Naive thymus-derived CD4-positive, alpha-beta T cell (primary cell): ENCODE results near the gene SLC38A1. TPM values are rescaled to one million over a fixed set of nuclear protein-coding genes. Genes with fewer than 3 reads are reported as not detected.

Experiments
- ATAC-seq: fragments of 150-1000 bp; cut with Tn5 transposase; 2 replicates; pipeline ENCODE4 v1.10.0; 2021; ENCODE audit warnings: mild to moderate bottlenecking, moderate library complexity
- CTCF ChIA-PET: fragments of 350-600 bp; sonication (Branson Sonifier 250); formaldehyde crosslinking; loops from one replicate; lab custom pipeline; 2021; ENCODE audit warnings: antibody characterized with exemption; lab: Charles Lee
- POLR2A ChIA-PET: fragments of 350-600 bp; sonication (Branson Sonifier 250); formaldehyde crosslinking; loops from one replicate; lab custom pipeline; 2021; ENCODE audit warnings: antibody characterized with exemption, inconsistent platforms; lab: Charles Lee
- DNase-seq, 9 donors: peaks; one replicate each; pipeline versions ENCODE4 v3.0.0 to v3.0.0-alpha.2; 2020 to 2022; ENCODE audit warnings: mixed read lengths in 1 of 9
- H3K27ac ChIP-seq: one replicate; pipeline ENCODE4 v1.7.0; 2013; ENCODE audit warnings: mild to moderate bottlenecking, low read depth, low read length, moderate library complexity
- H3K27me3 ChIP-seq, 2 donors: one replicate each; pipeline ENCODE4 v1.7.0; 2013; ENCODE audit warnings: low read length in 2 of 2, mild to moderate bottlenecking in 2 of 2, moderate library complexity in 2 of 2; ENCODE audit not compliant: control insufficient read depth in 2 of 2, insufficient read depth in 2 of 2
- H3K36me3 ChIP-seq, 3 experiments: 1 replicate in 2 of 3; 2 replicates in 1 of 3; pipeline ENCODE4 v1.7.0; 2013; ENCODE audit warnings: low read length in 3 of 3, mild to moderate bottlenecking in 3 of 3, moderate library complexity in 1 of 3; ENCODE audit not compliant: insufficient read depth in 3 of 3, control insufficient read depth in 2 of 3
- H3K4me1 ChIP-seq, 2 donors: one replicate each; pipeline ENCODE4 v1.7.0; 2013; ENCODE audit warnings: low read length in 2 of 2, mild to moderate bottlenecking in 2 of 2, moderate library complexity in 1 of 2; ENCODE audit not compliant: control insufficient read depth in 2 of 2, insufficient read depth in 2 of 2
- H3K4me3 ChIP-seq: 2 replicates; pipeline ENCODE4 v1.7.0; 2013; ENCODE audit warnings: mild to moderate bottlenecking, low read length
- H3K9me3 ChIP-seq, 3 experiments: 1 replicate in 2 of 3; 2 replicates in 1 of 3; pipeline ENCODE4 v1.7.0; 2013; ENCODE audit warnings: low read length in 3 of 3; ENCODE audit not compliant: control insufficient read depth in 2 of 3
- H3K27ac Mint-ChIP-seq, 9 donors: one replicate each; pipeline ENCODE4 v1.8.0; 2020 to 2022; ENCODE audit warnings: mixed read lengths in 9 of 9, mild to moderate bottlenecking in 8 of 9, moderate library complexity in 5 of 9, inconsistent platforms in 2 of 9
- H3K27me3 Mint-ChIP-seq, 5 donors: one replicate each; pipeline ENCODE4 v1.8.0; 2021 to 2022; ENCODE audit warnings: mixed read lengths in 5 of 5, mild to moderate bottlenecking in 1 of 5
- H3K36me3 Mint-ChIP-seq, 5 donors: one replicate each; pipeline ENCODE4 v1.8.0; 2020 to 2022; ENCODE audit warnings: mixed read lengths in 5 of 5, mild to moderate bottlenecking in 3 of 5, inconsistent platforms in 1 of 5
- H3K4me1 Mint-ChIP-seq, 7 donors: one replicate each; pipeline ENCODE4 v1.8.0; 2020 to 2022; ENCODE audit warnings: mixed read lengths in 7 of 7, mild to moderate bottlenecking in 3 of 7, inconsistent platforms in 1 of 7
- H3K4me3 Mint-ChIP-seq, 10 donors: one replicate each; pipeline ENCODE4 v1.8.0; 2020 to 2022; ENCODE audit warnings: mild to moderate bottlenecking in 10 of 10, mixed read lengths in 10 of 10, moderate library complexity in 6 of 10, inconsistent platforms in 2 of 10
- H3K9me3 Mint-ChIP-seq, 11 donors: one replicate each; pipeline ENCODE4 v1.8.0; 2020 to 2022; ENCODE audit warnings: mixed read lengths in 11 of 11, mild to moderate bottlenecking in 4 of 11, inconsistent platforms in 1 of 11, moderate library complexity in 1 of 11
- intact Hi-C, 2 donors: fragments of 100-400 bp; cut with micrococcal nuclease; formaldehyde crosslinking; loops; one replicate each; pipeline ENCODE4 v1.15.1; 2023
- polyA plus RNA-seq, 2 donors: library from polyadenylated mRNA; unstranded; fragments of 300-500 nt; fragmentation: Illumina TruSeq; gene quantifications; one replicate each; pipeline ENCODE4 v1.2.3, GENCODE V29; 2021
- total RNA-seq, 6 experiments: library from RNA in 5 of 6; stranded (reverse) in 5 of 6; gene quantifications; 1 replicate in 5 of 6; 2 replicates in 1 of 6; pipeline ENCODE4 v1.2.3 and lab custom pipeline; 2021 to 2026

The SLC38A1 gene
- total and polyA plus RNA-seq, 7 experiments from 2014 or later: 172 to 283 (median 249) TPM

DNA sequence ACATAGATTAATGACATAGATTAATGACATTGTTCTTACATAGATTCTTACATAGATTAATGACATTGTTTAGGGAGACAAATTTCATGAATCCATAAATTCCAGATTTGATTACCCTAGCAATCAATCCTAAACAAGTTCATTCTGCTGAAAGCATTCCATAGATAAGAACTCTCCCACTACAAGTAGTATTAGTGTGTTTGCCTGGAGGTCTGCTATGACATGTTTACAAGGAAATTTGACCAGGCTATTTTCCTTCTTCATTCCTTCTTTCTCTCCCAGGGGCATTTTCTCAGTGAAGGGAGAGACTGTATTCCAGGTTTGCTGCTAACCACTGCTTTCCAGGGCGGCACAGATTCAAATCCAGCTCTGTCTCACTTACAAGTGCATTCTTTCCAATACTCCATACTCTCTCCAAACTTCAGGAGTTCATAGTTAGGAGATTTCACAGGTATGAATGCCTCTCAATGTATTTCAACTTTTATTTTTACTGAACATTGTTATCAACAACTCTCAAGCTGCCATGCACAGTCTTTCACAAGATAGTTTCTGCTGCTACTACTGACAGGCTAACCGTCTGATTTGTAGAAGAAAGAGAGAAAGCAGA, 134.5 kb downstream of the SLC38A1 start:
- Histone ChIP-seq H3K9me3 (no peaks in the 10 kb centered on the region), H3K27me3 (no peaks in the 10 kb centered on the region), H3K4me1 (no peaks in the 10 kb centered on the region), H3K4me3 (no peak overlapping the region), H3K27ac (no peak overlapping the region), H3K36me3 (no peaks in the 10 kb centered on the region)
- Mint-ChIP-seq H3K4me3 (no peak overlapping the region), H3K9me3 (peaks cover 0 to under 1% (median 0%) of the 10 kb centered on the region in 11 donors), H3K36me3 (no peaks in the 10 kb centered on the region), H3K27me3 (peaks cover 0 to 54% (median 0%) of the 10 kb centered on the region in 5 donors), H3K4me1 (no peaks in the 10 kb centered on the region), H3K27ac (no peak overlapping the region)
- CTCF ChIA-PET: interaction anchor here (0.7 kb wide), 1 partner anchor 9 kb away, joined by 4 read pairs; no protein-coding TSS in a partner anchor
- DNase-seq (no peak), ATAC-seq (no peak)
- intact Hi-C loops: no loop called here
- POLR2A ChIA-PET: interaction anchor here (0.7 kb wide), 1 partner anchor 1973 kb away, joined by 3 read pairs; no protein-coding TSS in a partner anchor

DNA sequence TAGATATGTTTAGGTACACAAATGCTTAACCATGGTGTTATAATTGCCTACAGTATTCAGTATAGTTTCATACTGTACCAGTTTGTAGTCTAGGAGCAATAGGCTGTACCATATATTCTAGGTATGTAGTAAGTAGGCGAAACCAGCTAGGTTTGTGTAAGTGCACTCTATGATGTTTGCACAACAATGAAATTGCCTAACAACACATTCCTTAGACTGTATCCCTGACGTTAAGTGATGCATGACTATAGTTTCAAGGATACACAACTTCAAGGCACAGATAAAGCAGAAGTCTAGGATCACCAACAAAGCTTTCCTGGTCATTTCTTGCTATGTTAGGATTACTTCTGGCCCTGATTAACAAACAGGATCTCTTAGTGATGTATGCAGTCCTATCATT, 135.1 kb downstream of the SLC38A1 start:
- no peaks in the 10 kb centered on the region for H3K4me1 ChIP-seq
- ChIA-PET POLR2A (interaction anchor here (0.7 kb wide), 1 partner anchor 1973 kb away, joined by 3 read pairs; no protein-coding TSS in a partner anchor), CTCF (no interaction called here)
- H3K27ac ChIP-seq: no peak overlapping the region
- ATAC-seq (no peak), DNase-seq (no peak)
- no peak overlapping the region for H3K27ac Mint-ChIP-seq
- no peaks in the 10 kb centered on the region for H3K36me3 Mint-ChIP-seq
- H3K4me3 Mint-ChIP-seq: no peak overlapping the region
- H3K4me3 ChIP-seq: no peak overlapping the region
- no peaks in the 10 kb centered on the region for H3K9me3 ChIP-seq
- no peaks in the 10 kb centered on the region for H3K4me1 Mint-ChIP-seq
- intact Hi-C loops: no loop called here
- no peaks in the 10 kb centered on the region for H3K9me3 Mint-ChIP-seq
- H3K27me3 Mint-ChIP-seq: peaks cover 0 to 55% (median 0%) of the 10 kb centered on the region in 5 donors
- H3K27me3 ChIP-seq: no peaks in the 10 kb centered on the region
- no peaks in the 10 kb centered on the region for H3K36me3 ChIP-seq

Other genes starting within 250 kb of the SLC38A1 start
- 100 to 1,000 TPM; 157 to 269 (median 175) TPM for gene SLC38A2, start 103.7 kb upstream of the SLC38A1 start, total RNA-seq
- 100 to 1,000 TPM in 1 of 2 donors, 10 to 100 TPM in 1; 61.5 to 122 TPM for gene SLC38A2, start 103.7 kb upstream of the SLC38A1 start, polyA plus RNA-seq